Measurements from ENCODE around the gene ATP5PF. TPM values are rescaled to one million over a fixed set of nuclear protein-coding genes. Genes with fewer than 3 reads are reported as not detected.

Gene ATP5PF
- total and polyA plus RNA-seq, 2 of the 4 experiments (the other 2 are of a cell fraction) = 76.0 to 190 TPM

DNA sequence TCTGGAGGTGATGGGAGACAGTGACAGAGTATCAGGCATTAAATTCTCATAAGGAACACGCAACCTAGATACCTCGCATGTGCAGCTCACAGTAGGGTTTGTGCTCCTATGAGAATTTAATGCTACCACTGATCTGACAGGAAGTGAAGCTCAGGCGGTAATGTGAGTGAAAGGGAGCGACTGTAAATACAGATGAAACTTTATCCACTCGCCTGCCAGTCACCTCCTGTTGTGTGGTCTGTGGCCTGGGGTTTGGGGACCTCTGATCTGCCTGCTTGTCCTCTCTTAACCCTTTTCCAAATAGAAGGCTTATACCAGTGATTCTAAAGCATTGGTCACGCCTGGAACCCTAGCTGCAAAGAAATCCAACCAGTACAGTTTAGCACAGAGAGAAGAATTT is 15.4 kb upstream of the ATP5PF start:
- H3K14ac ChIP-seq (replicated peaks; ENCODE audit: low read depth, low read length) = no peak overlapping the region
- dilution Hi-C loops (cut with HindIII; ENCODE audit: low sequenced_read_pairs, unreplicated experiment) = no loop called here
- POLR2A ChIA-PET (ENCODE audit: unreplicated experiment) = no interaction called here
- no peak overlapping the region for H3K27ac ChIP-seq (ENCODE audit: insufficient read depth, low read length)
- no peak overlapping the region for H2BK20ac ChIP-seq (ENCODE audit: low read depth, low read length)
- no peak overlapping the region for H3K9ac ChIP-seq (ENCODE audit: low read depth, low read length)
- H3K9me1 ChIP-seq (ENCODE audit: insufficient read depth, low read length) = no peaks in the 10 kb centered on the region
- no peak overlapping the region for H4K8ac ChIP-seq (ENCODE audit: low read depth in 2 of 2, low read length in 2 of 2)
- in situ Hi-C loops (cut with MboI; ENCODE audit: low sequenced_read_pairs) = no loop called here
- H2BK120ac ChIP-seq (ENCODE audit: low read depth, low read length) = no peak overlapping the region
- H4K20me1 ChIP-seq (ENCODE audit: insufficient read depth, low read length) = no peaks in the 10 kb centered on the region
- CTCF ChIA-PET = no interaction called here
- no peak overlapping the region for H2AK9ac ChIP-seq (replicated peaks; ENCODE audit: low read depth, low read length, poor library complexity)
- no TSS peak for BruUV-seq (replicated peaks)
- no peak overlapping the region for H4K91ac ChIP-seq (ENCODE audit: insufficient read depth, low read depth, low read length)
- peaks cover 12% of the 10 kb centered on the region for H3K36me3 ChIP-seq (ENCODE audit: control insufficient read depth, insufficient read depth, low read length)
- ATAC-seq (ENCODE audit: low read depth) (no peak), DNase-seq (no peak)
- H2BK15ac ChIP-seq (ENCODE audit: low read depth, low read length) = no peak overlapping the region
- H3K9me3 ChIP-seq (ENCODE audit: control insufficient read depth, insufficient read depth, low read length) = no peaks in the 10 kb centered on the region
- H3K18ac ChIP-seq (ENCODE audit: low read depth, low read length) = no peak overlapping the region
- H3K4me1 ChIP-seq (ENCODE audit: control insufficient read depth, insufficient read depth, low read length) = no peaks in the 10 kb centered on the region
- no peaks in the 10 kb centered on the region for H3K27me3 ChIP-seq (ENCODE audit: control insufficient read depth, insufficient read depth, low read length)
- no peak overlapping the region for H3K23ac ChIP-seq (ENCODE audit: low read depth, low read length)
- no peak overlapping the region for H2BK5ac ChIP-seq (ENCODE audit: low read depth, low read length, poor library complexity, severe bottlenecking)
- H3K4me2 ChIP-seq (ENCODE audit: low read depth, low read length) = no peak overlapping the region
- H3K4ac ChIP-seq (ENCODE audit: low read depth, low read length) = no peak overlapping the region
- 93% methylated on average over 3 of the region's 6 CpGs; no CpG with 5 or more reads in 1 of the 2 experiments for WGBS, 2 experiments (ENCODE audit: extremely low coverage in 2 of 2, insufficient read length in 1 of 2)
- no peak overlapping the region for H4K5ac ChIP-seq (ENCODE audit: low read depth, low read length)
- H3K56ac ChIP-seq (ENCODE audit: extremely low read depth, insufficient read depth, low read length) = no peak overlapping the region
- H2AFZ ChIP-seq (replicated peaks; ENCODE audit: low read length, poor library complexity) = no peak overlapping the region
- H2AK5ac ChIP-seq (ENCODE audit: low read depth, low read length) = no peak overlapping the region
- no peak for TF ChIP-seq RAD21 (IDR thresholded peaks at IDR 0.05; ENCODE audit: low read length)
- TF ChIP-seq FOS (IDR thresholded peaks at IDR 0.05; ENCODE audit: low read depth, low read length) = no peak
- no peak for TF ChIP-seq SMC3 (IDR thresholded peaks at IDR 0.05; ENCODE audit: low read depth, low read length)
- no peak for TF ChIP-seq RCOR1 (IDR thresholded peaks at IDR 0.05; ENCODE audit: insufficient replicate concordance, low read length)
- TF ChIP-seq, protein P1, sequence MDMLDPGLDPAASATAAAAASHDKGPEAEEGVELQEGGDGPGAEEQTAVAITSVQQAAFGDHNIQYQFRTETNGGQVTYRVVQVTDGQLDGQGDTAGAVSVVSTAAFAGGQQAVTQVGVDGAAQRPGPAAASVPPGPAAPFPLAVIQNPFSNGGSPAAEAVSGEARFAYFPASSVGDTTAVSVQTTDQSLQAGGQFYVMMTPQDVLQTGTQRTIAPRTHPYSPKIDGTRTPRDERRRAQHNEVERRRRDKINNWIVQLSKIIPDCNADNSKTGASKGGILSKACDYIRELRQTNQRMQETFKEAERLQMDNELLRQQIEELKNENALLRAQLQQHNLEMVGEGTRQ (IDR thresholded peaks at IDR 0.05; ENCODE audit: low read depth, low read length) = no peak
- no peak for TF ChIP-seq NFE2L2 (IDR thresholded peaks at IDR 0.05; ENCODE audit: low read depth, low read length)
- no peak for TF ChIP-seq RFX5 (IDR thresholded peaks at IDR 0.05; ENCODE audit: low read depth, low read length)
- no peak for TF ChIP-seq CEBPB (IDR thresholded peaks at IDR 0.05; ENCODE audit: low read depth, low read length)
- TF ChIP-seq MXI1 (IDR thresholded peaks at IDR 0.05; ENCODE audit: borderline replicate concordance, low read depth, low read length) = no peak
- TF ChIP-seq CHD1 (IDR thresholded peaks at IDR 0.05; ENCODE audit: low read depth, low read length) = no peak
- no peaks in the 10 kb centered on the region; a peak in 1 of 4 replicates for H3K79me1 ChIP-seq (ENCODE audit: low read depth in 1 of 2, low read length in 2 of 2)
- intact Hi-C loops (cut with micrococcal nuclease) = no loop called here
- H3K4me3 ChIP-seq (ENCODE audit: insufficient read depth, low read depth, low read length) = no peak overlapping the region

All from IMR-90 (cell line).